ENCODE results near the gene ANXA8.
A peak's percentile ranks its signal among the peaks of the same experiment; 100 is the strongest.

The ANXA8 gene

DNA sequence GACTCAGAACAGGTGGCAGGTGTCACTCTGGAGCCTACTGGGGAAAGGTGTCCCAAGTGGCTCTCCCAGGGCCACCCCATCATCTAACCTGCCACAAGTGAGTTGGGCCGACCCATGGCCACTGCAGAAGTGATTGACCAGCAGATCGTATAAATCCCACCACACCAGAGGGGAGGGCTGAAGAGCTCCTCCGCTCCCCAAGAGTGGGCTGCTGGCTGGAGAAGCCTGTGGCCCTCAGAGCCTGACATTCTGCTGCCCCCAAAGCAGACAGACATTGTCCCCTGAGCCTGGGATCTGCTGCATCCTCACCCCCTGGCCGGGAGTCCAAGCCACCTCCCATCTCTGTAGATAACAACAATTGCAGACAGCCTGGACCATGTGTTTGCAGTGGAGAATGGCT lies 36.7 kb downstream of the ANXA8 start:
- DNase-seq (ENCODE audit: low spot score), result no peak
- in situ Hi-C loops (cut with MboI; ENCODE audit: low sequenced_read_pairs, unreplicated experiment), result no loop called here
- TF ChIP-seq CTCF (IDR thresholded peaks at IDR 0.05; ENCODE audit: borderline replicate concordance, control extremely low read depth, extremely low read depth, insufficient read depth, missing control alignments), result no peak

GRCh38 chr10:47445720-47446119 lies 38.2 kb downstream of the ANXA8 start:
- DNase-seq (ENCODE audit: low spot score), result no peak
- no peak for TF ChIP-seq CTCF (IDR thresholded peaks at IDR 0.05; ENCODE audit: borderline replicate concordance, control extremely low read depth, extremely low read depth, insufficient read depth, missing control alignments)
- in situ Hi-C loops (cut with MboI; ENCODE audit: low sequenced_read_pairs, unreplicated experiment), result no loop called here

- TF ChIP-seq CTCF (IDR thresholded peaks at IDR 0.05; ENCODE audit: borderline replicate concordance, control extremely low read depth, extremely low read depth, insufficient read depth, missing control alignments), result no peak
- in situ Hi-C loops (cut with MboI; ENCODE audit: low sequenced_read_pairs, unreplicated experiment), result no loop called here
- DNase-seq (ENCODE audit: low spot score), result no peak
Observed at GRCh38 chr10:47444047-47444446, 39.9 kb downstream of the ANXA8 start.

- in situ Hi-C loops (cut with MboI; ENCODE audit: low sequenced_read_pairs, unreplicated experiment), result no loop called here
Observed at GRCh38 chr10:47443145-47443544, 40.8 kb downstream of the ANXA8 start.

DNA sequence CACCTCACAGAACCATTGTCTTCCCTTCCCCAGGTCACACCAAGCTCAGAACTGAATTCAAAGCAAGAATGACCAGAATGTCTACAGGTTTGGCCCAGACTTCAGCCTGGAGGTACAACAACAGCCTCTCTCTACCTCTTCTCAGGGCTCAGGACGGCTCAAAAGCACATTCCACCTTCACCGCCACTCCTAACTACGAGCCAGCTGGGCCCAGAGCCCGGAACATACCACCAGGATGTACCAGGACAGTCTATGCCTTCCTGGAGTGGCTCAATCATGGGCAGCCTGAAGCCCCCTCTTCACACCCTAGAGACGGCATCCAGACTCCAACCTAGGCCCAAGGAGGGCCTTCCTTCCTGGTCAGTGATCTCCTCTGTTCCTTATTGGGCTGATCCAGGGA lies 41.6 kb downstream of the ANXA8 start:
- in situ Hi-C loops (cut with MboI; ENCODE audit: low sequenced_read_pairs, unreplicated experiment), result no loop called here
- no peak for TF ChIP-seq CTCF (IDR thresholded peaks at IDR 0.05; ENCODE audit: borderline replicate concordance, control extremely low read depth, extremely low read depth, insufficient read depth, missing control alignments)
- peak; percentile 1 for DNase-seq (ENCODE audit: low spot score)

More at GRCh38 chr10:47443145-47443544, 40.8 kb downstream of the ANXA8 start:
- DNase-seq (ENCODE audit: low spot score), result no peak
- TF ChIP-seq CTCF (IDR thresholded peaks at IDR 0.05; ENCODE audit: borderline replicate concordance, control extremely low read depth, extremely low read depth, insufficient read depth, missing control alignments), result no peak

DNA sequence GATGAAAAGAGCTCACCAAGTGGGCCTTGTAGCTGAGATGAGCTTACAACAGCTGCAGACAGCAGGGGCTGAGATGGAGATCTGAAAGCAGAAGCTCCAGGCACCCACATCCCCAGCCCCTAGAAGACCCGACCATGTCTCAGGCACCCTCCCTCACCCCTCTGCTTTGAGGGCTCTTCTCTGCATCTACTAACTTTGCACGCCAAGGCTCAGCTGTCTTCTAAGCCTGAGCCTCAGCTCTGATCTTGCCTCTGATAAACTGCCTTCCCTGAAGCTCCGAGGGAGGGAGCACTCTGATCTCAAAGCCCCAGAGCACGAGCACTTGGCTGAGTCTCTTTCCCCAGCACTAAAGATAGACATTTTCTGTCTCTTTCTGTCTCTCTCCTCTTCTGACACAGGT lies 42.0 kb downstream of the ANXA8 start:
- in situ Hi-C loops (cut with MboI; ENCODE audit: low sequenced_read_pairs, unreplicated experiment), result no loop called here
- no peak for TF ChIP-seq CTCF (IDR thresholded peaks at IDR 0.05; ENCODE audit: borderline replicate concordance, control extremely low read depth, extremely low read depth, insufficient read depth, missing control alignments)
- peak; percentile 1 for DNase-seq (ENCODE audit: low spot score)

GRCh38 chr10:47440207-47440606 lies 43.7 kb downstream of the ANXA8 start:
- no peak for DNase-seq (ENCODE audit: low spot score)
- TF ChIP-seq CTCF (IDR thresholded peaks at IDR 0.05; ENCODE audit: borderline replicate concordance, control extremely low read depth, extremely low read depth, insufficient read depth, missing control alignments), result no peak
- in situ Hi-C loops (cut with MboI; ENCODE audit: low sequenced_read_pairs, unreplicated experiment), result no loop called here

All from GM13976 (cell line).